HCT116 (cell line): Measurements from ENCODE around the gene CMTM8. TPM values are rescaled to one million over a fixed set of nuclear protein-coding genes. Genes with fewer than 3 reads are reported as not detected.

Experiments
- ATAC-seq: fragments of 200-7000 bp; cut with Tn5 transposase; 2 replicates; pipeline ENCODE4 v1.9.1; 2020; ENCODE audit warnings: mild to moderate bottlenecking, moderate library complexity
- BruUV-seq: library from RNA; stranded (reverse); fragments of 400-500 nt; replicated peaks from 2 replicates; lab custom pipeline; 2021; lab: Mats Ljungman, UMichigan
- CTCF ChIA-PET: fragments of 300-600 bp; sonication (Branson Sonifier 250); formaldehyde crosslinking; loops from one replicate; lab custom pipeline; 2021; ENCODE audit warnings: antibody characterized with exemption; lab: Charles Lee
- POLR2A ChIA-PET: fragments of 300-600, 350-600 bp; sonication (Branson Sonifier 250); formaldehyde crosslinking; loops from one replicate; lab custom pipeline; 2021; ENCODE audit warnings: antibody characterized with exemption; lab: Charles Lee
- RAD21 ChIA-PET, 2 experiments: fragments of 300-600 bp; sonication (Branson Sonifier 250); formaldehyde crosslinking; loops; one replicate each; lab custom pipeline; 2023; ENCODE audit warnings: low total read pairs in 2 of 2; ENCODE audit not compliant: uncharacterized antibody in 2 of 2, unreplicated experiment in 2 of 2, low non-redundant PET in 1 of 2; lab: Charles Lee
- DNase-seq: peaks from one replicate; pipeline ENCODE4 v3.0.0-alpha.2; 2010; ENCODE audit warnings: low read depth, low spot score
- H2AFZ ChIP-seq: fragments of 200-600 bp; shearing (Covaris generic), sonication (generic); 2 replicates; pipeline ENCODE4 v1.6.1; 2017; ENCODE audit warnings: low read depth, mixed run types, mixed read lengths, antibody characterized with exemption, low read length; ENCODE audit not compliant: poor library complexity, severe bottlenecking
- H3K27ac ChIP-seq: 2 replicates; pipeline ENCODE4 v1.5.1; 2012; ENCODE audit warnings: low read depth, low read length
- H3K27me3 ChIP-seq: fragments of 200-600 bp; sonication (generic); 2 replicates; pipeline ENCODE4 v1.6.1; 2016; ENCODE audit warnings: mixed run types, low read length, mixed read lengths; ENCODE audit not compliant: insufficient read depth
- H3K36me3 ChIP-seq, 2 experiments: fragments of 200-500 bp in 1 of 2; fragments of 200-600 bp in 1 of 2; sonication (Bioruptor generic) in 1 of 2; sonication (generic) in 1 of 2; 2 replicates each; pipeline versions ENCODE4 v1.5.1 to v1.6.1; 2014 to 2016; ENCODE audit warnings: low read length in 2 of 2, inconsistent platforms in 1 of 2, mixed read lengths in 1 of 2, mixed run types in 1 of 2; ENCODE audit not compliant: insufficient read depth in 2 of 2, control insufficient read depth in 1 of 2
- H3K4me1 ChIP-seq, 2 experiments: fragments of 200-600 bp in 1 of 2; sonication (generic) in 1 of 2; 2 replicates each; pipeline versions ENCODE4 v1.5.1 to v1.6.1; 2012 to 2017; ENCODE audit warnings: low read length in 2 of 2, inconsistent platforms in 1 of 2, mild to moderate bottlenecking in 1 of 2, mixed read lengths in 1 of 2, mixed run types in 1 of 2, moderate library complexity in 1 of 2; ENCODE audit not compliant: insufficient read depth in 2 of 2, control insufficient read depth in 1 of 2
- H3K4me2 ChIP-seq: fragments of 200-600 bp; sonication (generic); 2 replicates; pipeline ENCODE4 v1.6.1; 2017; ENCODE audit warnings: mixed run types, low read length, mixed read lengths
- H3K4me3 ChIP-seq, 2 experiments: fragments of 200-600 bp in 1 of 2; sonication (generic) in 1 of 2; replicated peaks in 1 of 2; 2 replicates each; pipeline ENCODE4 v1.5.1; 2011 to 2016; ENCODE audit warnings: low read length in 2 of 2, control low read depth in 1 of 2, low read depth in 1 of 2, mild to moderate bottlenecking in 1 of 2, mixed read lengths in 1 of 2, mixed run types in 1 of 2
- H3K79me2 ChIP-seq: fragments of 200-600 bp; sonication (generic); 2 replicates; pipeline ENCODE4 v1.6.1; 2017; ENCODE audit warnings: mild to moderate bottlenecking, mixed run types, low read length, moderate library complexity, mixed read lengths; ENCODE audit not compliant: insufficient read depth
- H3K9ac ChIP-seq: fragments of 200-600 bp; sonication (generic); 2 replicates; pipeline ENCODE4 v1.6.1; 2016; ENCODE audit warnings: low read length, mixed read lengths
- H3K9me2 ChIP-seq: fragments of 200-600 bp; sonication (generic), shearing (Covaris generic); 2 replicates; pipeline ENCODE4 v1.6.1; 2017; ENCODE audit warnings: mixed run types, mild to moderate bottlenecking, moderate library complexity; ENCODE audit not compliant: insufficient read depth
- H3K9me3 ChIP-seq, 2 experiments: fragments of 200-500 bp in 1 of 2; fragments of 200-600 bp in 1 of 2; sonication (Bioruptor generic) in 1 of 2; sonication (generic) in 1 of 2; 2 replicates each; pipeline ENCODE4 v1.6.1; 2014 to 2017; ENCODE audit warnings: low read length in 2 of 2, mixed read lengths in 2 of 2, inconsistent platforms in 1 of 2, low read depth in 1 of 2, mild to moderate bottlenecking in 1 of 2, mixed run types in 1 of 2, moderate library complexity in 1 of 2; ENCODE audit not compliant: control insufficient read depth in 1 of 2, insufficient read depth in 1 of 2
- H4K20me1 ChIP-seq: fragments of 200-600 bp; sonication (generic), shearing (Covaris generic); 2 replicates; pipeline ENCODE4 v1.6.1; 2017; ENCODE audit warnings: mixed run types, mild to moderate bottlenecking, moderate library complexity; ENCODE audit not compliant: insufficient read depth
- ATF3 ChIP-seq: IDR thresholded peaks from 2 replicates; pipeline ENCODE4 v1.6.1; 2012
- CBX3 ChIP-seq: IDR thresholded peaks from 2 replicates; pipeline ENCODE4 v1.6.1; 2012; ENCODE audit warnings: low read depth
- CEBPB ChIP-seq: IDR thresholded peaks from 2 replicates; pipeline ENCODE4 v1.6.1; 2012; ENCODE audit warnings: low read depth
- EGR1 ChIP-seq: IDR thresholded peaks from 2 replicates; pipeline ENCODE4 v1.6.1; 2012; ENCODE audit warnings: low read depth
- ELF1 ChIP-seq: IDR thresholded peaks from 2 replicates; pipeline ENCODE4 v1.6.1; 2012; ENCODE audit warnings: low read depth, borderline replicate concordance
- EZH2phosphoT487 ChIP-seq: fragments of 200-600 bp; IDR thresholded peaks from 2 replicates; pipeline ENCODE4 v1.6.1; 2018; ENCODE audit warnings: antibody characterized with exemption, borderline replicate concordance
- FOSL1 ChIP-seq: IDR thresholded peaks from 2 replicates; pipeline ENCODE4 v1.6.1; 2012; ENCODE audit warnings: low read depth
- JUND ChIP-seq: IDR thresholded peaks from 2 replicates; pipeline ENCODE4 v1.6.1; 2012
- POLR2A ChIP-seq: IDR thresholded peaks from 2 replicates; pipeline ENCODE4 v1.7.0; 2011; ENCODE audit warnings: borderline replicate concordance; ENCODE audit not compliant: insufficient read depth, insufficient read length; ENCODE audit errors: extremely low read depth
- RAD21 ChIP-seq: IDR thresholded peaks from 2 replicates; pipeline ENCODE4 v1.6.1; 2012; ENCODE audit warnings: low read depth, mild to moderate bottlenecking
- SIN3A ChIP-seq: IDR thresholded peaks from 2 replicates; pipeline ENCODE4 v1.6.1; 2012; ENCODE audit warnings: low read depth
- SP1 ChIP-seq: IDR thresholded peaks from 2 replicates; pipeline ENCODE4 v1.6.1; 2012; ENCODE audit warnings: low read depth
- SRF ChIP-seq: IDR thresholded peaks from 2 replicates; pipeline ENCODE4 v1.6.1; 2012; ENCODE audit warnings: low read depth
- TCF7L2 ChIP-seq: IDR thresholded peaks from 2 replicates; pipeline ENCODE4 v1.7.0; 2011; ENCODE audit warnings: borderline replicate concordance, inconsistent platforms; ENCODE audit not compliant: insufficient read depth, insufficient read length; ENCODE audit errors: extremely low read depth
- YY1 ChIP-seq: IDR thresholded peaks from 2 replicates; pipeline ENCODE4 v1.6.1; 2011; ENCODE audit warnings: low read length, low read depth, moderate library complexity, mild to moderate bottlenecking; ENCODE audit not compliant: insufficient replicate concordance; ENCODE audit errors: extremely low read depth
- ZNF274 ChIP-seq: fragments of 200-500 bp; sonication (Bioruptor generic); IDR thresholded peaks from 2 replicates; pipeline ENCODE4 v1.6.1; 2014; ENCODE audit warnings: mild to moderate bottlenecking, low read depth, low read length, inconsistent platforms
- intact Hi-C: fragments of 100-400 bp; cut with micrococcal nuclease; formaldehyde crosslinking; loops from 2 replicates; pipeline ENCODE4 v1.10.0; 2022
- total RNA-seq: library from RNA; stranded (reverse); gene quantifications from one replicate; pipeline ENCODE4 v1.2.1, GENCODE V29; 2021; ENCODE audit not compliant: unreplicated experiment
- TF ChIP-seq, protein P1 (sequence below): IDR thresholded peaks from 2 replicates; pipeline ENCODE4 v1.6.1; 2012
- TF ChIP-seq, protein P2 (sequence below), 3 experiments: fragments of 200-600 bp in 1 of 3; sonication (generic) in 1 of 3; IDR thresholded peaks in 2 of 3; conservative IDR thresholded peaks in 1 of 3; 2 replicates each; pipeline ENCODE4 v1.5.1; 2012 to 2017; ENCODE audit warnings: low read depth in 2 of 3, low read length in 2 of 3, antibody characterized with exemption in 1 of 3, borderline replicate concordance in 1 of 3, control low read depth in 1 of 3, mild to moderate bottlenecking in 1 of 3, mixed read lengths in 1 of 3, mixed run types in 1 of 3, moderate library complexity in 1 of 3; ENCODE audit not compliant: insufficient read depth in 1 of 3

The CMTM8 gene
- total RNA-seq, 1 experiment from 2014 or later, result 19.4 TPM

GRCh38 chr3:32193101-32193500 lies 45.4 kb upstream of the CMTM8 start:
- ATAC-seq, result no peak
- CTCF ChIA-PET, result no interaction called here

More at GRCh38 chr3:32193101-32193500, 45.4 kb upstream of the CMTM8 start:
- no peak for DNase-seq
- no peak overlapping the region for H3K4me2 ChIP-seq
- no peaks in the 10 kb centered on the region for H3K9me3 ChIP-seq
- RAD21 ChIA-PET, result interaction anchor here in 1 of 2 experiments (0.6 kb wide), 1 partner anchor 182 kb away, joined by 3 read pairs; no protein-coding TSS in a partner anchor
- no peaks in the 10 kb centered on the region for H3K36me3 ChIP-seq
- no peaks in the 10 kb centered on the region for H3K4me1 ChIP-seq
- intact Hi-C loops, result no loop called here
- no peak overlapping the region for H3K9ac ChIP-seq
- no peak overlapping the region for H2AFZ ChIP-seq
- H4K20me1 ChIP-seq, result no peaks in the 10 kb centered on the region
- no peaks in the 10 kb centered on the region for H3K79me2 ChIP-seq
- no peak overlapping the region for H3K4me3 ChIP-seq
- H3K9me2 ChIP-seq, result no peaks in the 10 kb centered on the region
- no peaks in the 10 kb centered on the region for H3K27me3 ChIP-seq
- TF ChIP-seq CBX3 (no peak), CEBPB (no peak), SIN3A (no peak), ATF3 (no peak), YY1 (no peak), EGR1 (no peak), ELF1 (no peak), FOSL1 (no peak), ZNF274 (no peak), JUND (no peak), TCF7L2 (no peak), SP1 (no peak), EZH2phosphoT487 (no peak), SRF (no peak), RAD21 (no peak), POLR2A (no peak)
- TF ChIP-seq, protein P1, sequence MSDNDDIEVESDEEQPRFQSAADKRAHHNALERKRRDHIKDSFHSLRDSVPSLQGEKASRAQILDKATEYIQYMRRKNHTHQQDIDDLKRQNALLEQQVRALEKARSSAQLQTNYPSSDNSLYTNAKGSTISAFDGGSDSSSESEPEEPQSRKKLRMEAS, result no peak
- TF ChIP-seq, protein P2, sequence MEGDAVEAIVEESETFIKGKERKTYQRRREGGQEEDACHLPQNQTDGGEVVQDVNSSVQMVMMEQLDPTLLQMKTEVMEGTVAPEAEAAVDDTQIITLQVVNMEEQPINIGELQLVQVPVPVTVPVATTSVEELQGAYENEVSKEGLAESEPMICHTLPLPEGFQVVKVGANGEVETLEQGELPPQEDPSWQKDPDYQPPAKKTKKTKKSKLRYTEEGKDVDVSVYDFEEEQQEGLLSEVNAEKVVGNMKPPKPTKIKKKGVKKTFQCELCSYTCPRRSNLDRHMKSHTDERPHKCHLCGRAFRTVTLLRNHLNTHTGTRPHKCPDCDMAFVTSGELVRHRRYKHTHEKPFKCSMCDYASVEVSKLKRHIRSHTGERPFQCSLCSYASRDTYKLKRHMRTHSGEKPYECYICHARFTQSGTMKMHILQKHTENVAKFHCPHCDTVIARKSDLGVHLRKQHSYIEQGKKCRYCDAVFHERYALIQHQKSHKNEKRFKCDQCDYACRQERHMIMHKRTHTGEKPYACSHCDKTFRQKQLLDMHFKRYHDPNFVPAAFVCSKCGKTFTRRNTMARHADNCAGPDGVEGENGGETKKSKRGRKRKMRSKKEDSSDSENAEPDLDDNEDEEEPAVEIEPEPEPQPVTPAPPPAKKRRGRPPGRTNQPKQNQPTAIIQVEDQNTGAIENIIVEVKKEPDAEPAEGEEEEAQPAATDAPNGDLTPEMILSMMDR (IDR thresholded peaks at IDR 0.05 in 2 of 3, conservative IDR thresholded peaks at IDR 0.05 in 1 of 3; ENCODE audit: borderline replicate concordance in 1 of 3, insufficient read depth in 1 of 3, low read depth in 2 of 3, low read length in 2 of 3), result no peak
- POLR2A ChIA-PET, result no interaction called here
- no TSS peak for BruUV-seq
- no peak overlapping the region for H3K27ac ChIP-seq
